Kidney tubule cell (primary cell): ENCODE data around the gene FNDC3B.

Experiments
- DNase-seq: peaks from one replicate; pipeline ENCODE4 v3.0.0-alpha.2; 2018; ENCODE audit warnings: low spot score

Gene FNDC3B

GRCh38 chr3:172404237-172404962, 365.0 kb downstream of the FNDC3B start:
- DNase-seq, result no peak

- no peak for DNase-seq
Measured at GRCh38 chr3:172405914-172406313, 366.5 kb downstream of the FNDC3B start.

GRCh38 chr3:172407872-172408271, 368.5 kb downstream of the FNDC3B start:
- DNase-seq, result no peak

GRCh38 chr3:172410702-172411477, 371.5 kb downstream of the FNDC3B start:
- no peak for DNase-seq

GRCh38 chr3:172411478-172411947, 372.1 kb downstream of the FNDC3B start:
- no peak for DNase-seq

- DNase-seq, result no peak
Measured at GRCh38 chr3:172415323-172415722, 375.9 kb downstream of the FNDC3B start.

GRCh38 chr3:172437713-172438112, 398.3 kb downstream of the FNDC3B start:
- DNase-seq, result no peak

GRCh38 chr3:172438186-172438585, 398.8 kb downstream of the FNDC3B start:
- DNase-seq, result no peak

GRCh38 chr3:172441581-172441980, 402.2 kb downstream of the FNDC3B start:
- DNase-seq, result no peak

- no peak for DNase-seq
Measured at GRCh38 chr3:172442606-172443005, 403.2 kb downstream of the FNDC3B start.

- DNase-seq, result no peak
Measured at GRCh38 chr3:172444821-172445220, 405.4 kb downstream of the FNDC3B start.

- DNase-seq, result peak; percentile 9
Measured at GRCh38 chr3:172446198-172446597, 406.8 kb downstream of the FNDC3B start.

- no peak for DNase-seq
Measured at GRCh38 chr3:172447611-172448579, 408.5 kb downstream of the FNDC3B start, which contains the start of gene GHSR. GHSR (minus strand) TSS chr3:172448456; CDS start chr3:172448413, 43 bp downstream.

- DNase-seq, result no peak
Measured at GRCh38 chr3:172448661-172449465, 409.5 kb downstream of the FNDC3B start.

GRCh38 chr3:172449466-172450149, 410.2 kb downstream of the FNDC3B start:
- peak; percentile 29 for DNase-seq
